ENCODE results near the gene NOP9.
A peak's percentile ranks its signal among the peaks of the same experiment; 100 is the strongest.

NOP9 gene

GRCh38 chr14:24271134-24271833 lies 28.4 kb upstream of the NOP9 start, which contains the start of gene RABGGTA:
Gene RABGGTA (minus strand): TSS chr14:24271597. CDS start chr14:24271115, 482 bp downstream.
- peaks cover 8% of the 10 kb centered on the region for H3K79me2 ChIP-seq
- H2AFZ ChIP-seq = peak within 1 kb of the TSS; percentile 98
- H3K36me3 ChIP-seq (ENCODE audit: control insufficient read depth, insufficient read depth, low read length) = no peaks in the 10 kb centered on the region
- H3K4me2 ChIP-seq (ENCODE audit: low read length) = peak within 1 kb of the TSS; percentile 95
- H3K27ac ChIP-seq = peak within 1 kb of the TSS; percentile 93
- H3K4me1 ChIP-seq = peaks cover 11% of the 10 kb centered on the region
- H3K9me3 ChIP-seq (ENCODE audit: control insufficient read depth, low read length) = no peaks in the 10 kb centered on the region
- H3K27me3 ChIP-seq (ENCODE audit: control insufficient read depth, insufficient read depth, low read length) = no peaks in the 10 kb centered on the region
- peak within 1 kb of the TSS; percentile 73 for H3K9ac ChIP-seq
- peak; percentile 83 for TF ChIP-seq CTCF (IDR thresholded peaks at IDR 0.05)
- peak within 1 kb of the TSS; percentile 99 for H3K4me3 ChIP-seq (ENCODE audit: low read depth, low read length)

GRCh38 chr14:24271834-24272263 lies 27.8 kb upstream of the NOP9 start:
- Histone ChIP-seq H3K27ac (peak overlapping the region; percentile 93), H3K9me3 (ENCODE audit: control insufficient read depth, low read length) (no peaks in the 10 kb centered on the region), H2AFZ (peak overlapping the region; percentile 98), H3K4me1 (peaks cover 11% of the 10 kb centered on the region), H3K4me3 (ENCODE audit: low read depth, low read length) (peak overlapping the region; percentile 99), H3K79me2 (peaks cover 8% of the 10 kb centered on the region), H3K4me2 (ENCODE audit: low read length) (peak overlapping the region; percentile 95), H3K27me3 (ENCODE audit: control insufficient read depth, insufficient read depth, low read length) (no peaks in the 10 kb centered on the region), H3K9ac (no peak overlapping the region), H3K36me3 (ENCODE audit: control insufficient read depth, insufficient read depth, low read length) (no peaks in the 10 kb centered on the region)
- TF ChIP-seq CTCF (IDR thresholded peaks at IDR 0.05) = no peak

- H3K4me2 ChIP-seq (ENCODE audit: low read length) = no peak overlapping the region
- no peak overlapping the region for H3K4me3 ChIP-seq (ENCODE audit: low read depth, low read length)
- peaks cover 11% of the 10 kb centered on the region for H3K4me1 ChIP-seq
- peaks cover 8% of the 10 kb centered on the region for H3K79me2 ChIP-seq
- H2AFZ ChIP-seq = peak overlapping the region; percentile 98
- H3K27me3 ChIP-seq (ENCODE audit: control insufficient read depth, insufficient read depth, low read length) = no peaks in the 10 kb centered on the region
- H3K27ac ChIP-seq = no peak overlapping the region
- H3K36me3 ChIP-seq (ENCODE audit: control insufficient read depth, insufficient read depth, low read length) = no peaks in the 10 kb centered on the region
- no peak for TF ChIP-seq CTCF (IDR thresholded peaks at IDR 0.05)
- no peak overlapping the region for H3K9ac ChIP-seq
- H3K9me3 ChIP-seq (ENCODE audit: control insufficient read depth, low read length) = no peaks in the 10 kb centered on the region
Observed at GRCh38 chr14:24272467-24272866, 27.2 kb upstream of the NOP9 start.

GRCh38 chr14:24273422-24273998 lies 26.1 kb upstream of the NOP9 start:
- no peak overlapping the region for H3K4me2 ChIP-seq (ENCODE audit: low read length)
- H2AFZ ChIP-seq = no peak overlapping the region
- no peaks in the 10 kb centered on the region for H3K27me3 ChIP-seq (ENCODE audit: control insufficient read depth, insufficient read depth, low read length)
- H3K27ac ChIP-seq = no peak overlapping the region
- H3K4me3 ChIP-seq (ENCODE audit: low read depth, low read length) = no peak overlapping the region
- no peaks in the 10 kb centered on the region for H3K9me3 ChIP-seq (ENCODE audit: control insufficient read depth, low read length)
- H3K36me3 ChIP-seq (ENCODE audit: control insufficient read depth, insufficient read depth, low read length) = no peaks in the 10 kb centered on the region
- no peak for TF ChIP-seq CTCF (IDR thresholded peaks at IDR 0.05)
- H3K9ac ChIP-seq = no peak overlapping the region
- H3K4me1 ChIP-seq = peaks cover 11% of the 10 kb centered on the region
- peaks cover 8% of the 10 kb centered on the region for H3K79me2 ChIP-seq
